Liver (tissue), 9 donors: Measurements from ENCODE around the gene MLKL. TPM values are rescaled to one million over a fixed set of nuclear protein-coding genes. Genes with fewer than 3 reads are reported as not detected.

Source experiments
- DNase-seq: peaks from one replicate; pipeline ENCODE4 v3.0.0-alpha.2; 2017; ENCODE audit warnings: low spot score
- H3K27ac ChIP-seq, 2 donors: one replicate each; pipeline ENCODE4 v1.7.0; 2013; ENCODE audit warnings: inconsistent platforms in 2 of 2, low read length in 2 of 2, control low read depth in 1 of 2, low read depth in 1 of 2, mild to moderate bottlenecking in 1 of 2
- H3K27me3 ChIP-seq, 4 donors: one replicate each; pipeline versions ENCODE4 v1.6.1 to v1.7.0; 2013; ENCODE audit warnings: low read length in 3 of 4, inconsistent platforms in 1 of 4, mild to moderate bottlenecking in 1 of 4, moderate library complexity in 1 of 4; ENCODE audit not compliant: control insufficient read depth in 4 of 4, insufficient read depth in 4 of 4
- H3K36me3 ChIP-seq, 4 donors: one replicate each; pipeline versions ENCODE4 v1.6.1 to v1.7.0; 2013; ENCODE audit warnings: low read length in 3 of 4, mild to moderate bottlenecking in 3 of 4, low read depth in 1 of 4, moderate library complexity in 1 of 4; ENCODE audit not compliant: control insufficient read depth in 4 of 4, insufficient read depth in 3 of 4
- H3K4me1 ChIP-seq, 4 donors: one replicate each; pipeline versions ENCODE4 v1.6.1 to v1.7.0; 2013; ENCODE audit warnings: low read length in 3 of 4, mild to moderate bottlenecking in 3 of 4, moderate library complexity in 1 of 4; ENCODE audit not compliant: control insufficient read depth in 4 of 4, insufficient read depth in 4 of 4
- H3K4me3 ChIP-seq, 3 donors: one replicate each; pipeline versions ENCODE4 v1.6.1 to v1.7.0; 2013; ENCODE audit warnings: low read length in 3 of 3, control low read depth in 1 of 3, low read depth in 1 of 3, mild to moderate bottlenecking in 1 of 3
- H3K9ac ChIP-seq, 2 donors: one replicate each; pipeline ENCODE4 v1.7.0; 2013; ENCODE audit warnings: low read length in 2 of 2, mild to moderate bottlenecking in 2 of 2, moderate library complexity in 2 of 2, control low read depth in 1 of 2, low read depth in 1 of 2
- H3K9me3 ChIP-seq, 4 donors: one replicate each; pipeline versions ENCODE4 v1.6.1 to v1.7.0; 2013; ENCODE audit warnings: low read length in 3 of 4; ENCODE audit not compliant: control insufficient read depth in 4 of 4
- ATF3 ChIP-seq: IDR thresholded peaks from 2 replicates; pipeline ENCODE4 v1.6.1; 2016; ENCODE audit warnings: antibody characterized with exemption
- EGR1 ChIP-seq, 2 donors: IDR thresholded peaks; 2 replicates each; pipeline ENCODE4 v1.6.1; 2016 to 2018; ENCODE audit warnings: antibody characterized with exemption in 2 of 2, low read depth in 2 of 2
- GABPA ChIP-seq, 2 donors: IDR thresholded peaks in 1 of 2; conservative IDR thresholded peaks in 1 of 2; 2 replicates each; pipeline ENCODE4 v1.6.1; 2016; ENCODE audit warnings: antibody characterized with exemption in 2 of 2, mild to moderate bottlenecking in 1 of 2, moderate library complexity in 1 of 2
- HNF4G ChIP-seq: IDR thresholded peaks from 2 replicates; pipeline ENCODE4 v1.6.1; 2016; ENCODE audit warnings: antibody characterized with exemption
- JUND ChIP-seq, 2 donors: IDR thresholded peaks; 2 replicates each; pipeline ENCODE4 v1.6.1; 2016; ENCODE audit warnings: antibody characterized with exemption in 2 of 2
- NR2F2 ChIP-seq: IDR thresholded peaks from 2 replicates; pipeline ENCODE4 v1.6.1; 2016; ENCODE audit warnings: antibody characterized with exemption
- SP1 ChIP-seq: IDR thresholded peaks from 2 replicates; pipeline ENCODE4 v1.6.1; 2018; ENCODE audit warnings: antibody characterized with exemption, mild to moderate bottlenecking
- TAF1 ChIP-seq: conservative IDR thresholded peaks from 2 replicates; pipeline ENCODE4 v1.6.1; 2016; ENCODE audit warnings: antibody characterized with exemption, mild to moderate bottlenecking
- YY1 ChIP-seq: IDR thresholded peaks from 2 replicates; pipeline ENCODE4 v1.6.1; 2016; ENCODE audit warnings: antibody characterized with exemption, mild to moderate bottlenecking
- ZBTB33 ChIP-seq: IDR thresholded peaks from 2 replicates; pipeline ENCODE4 v1.6.1; 2016; ENCODE audit warnings: antibody characterized with exemption
- WGBS: extraction: QIAGEN DNeasy Blood & Tissue Kit; methylation state at CpG from one replicate; pipeline ENCODE4 v1.1.7; 2013; 5-methylcytosine and 5-hydroxymethylcytosine counted together
- polyA plus RNA-seq, 2 donors: library from polyadenylated mRNA; stranded (reverse) in 1 of 2; unstranded in 1 of 2; fragments of 200-250 nt in 1 of 2; fragments of >200 nt in 1 of 2; fragmentation: Nextera tagmentation in 1 of 2; extraction: Ambion mirVana in 1 of 2; gene quantifications; one replicate each; pipeline versions ENCODE4 v1.2.1 to v1.2.3, GENCODE V29; 2013 to 2015
- total RNA-seq, 2 donors: library from RNA; depleted of rRNA; stranded (reverse); fragments of >200 nt; gene quantifications; one replicate each; pipeline ENCODE4 v1.2.3, GENCODE V29; 2014
- TF ChIP-seq, protein P1 (sequence below): IDR thresholded peaks from 2 replicates; pipeline ENCODE4 v1.6.1; 2016; ENCODE audit warnings: antibody characterized with exemption, mild to moderate bottlenecking
- TF ChIP-seq, protein P2 (sequence below): IDR thresholded peaks from 2 replicates; pipeline ENCODE4 v1.6.1; 2016; ENCODE audit warnings: antibody characterized with exemption
- donor health status: healthy.
- donor health status: healthy.
- donor health status: healthy.
- donor health status: healthy.
- donor health status: healthy.

MLKL gene
- total RNA-seq (1 to 10 TPM; 4.1 to 7.6 TPM), polyA plus RNA-seq (1 to 10 TPM; 2.5 to 3.2 TPM)

DNA sequence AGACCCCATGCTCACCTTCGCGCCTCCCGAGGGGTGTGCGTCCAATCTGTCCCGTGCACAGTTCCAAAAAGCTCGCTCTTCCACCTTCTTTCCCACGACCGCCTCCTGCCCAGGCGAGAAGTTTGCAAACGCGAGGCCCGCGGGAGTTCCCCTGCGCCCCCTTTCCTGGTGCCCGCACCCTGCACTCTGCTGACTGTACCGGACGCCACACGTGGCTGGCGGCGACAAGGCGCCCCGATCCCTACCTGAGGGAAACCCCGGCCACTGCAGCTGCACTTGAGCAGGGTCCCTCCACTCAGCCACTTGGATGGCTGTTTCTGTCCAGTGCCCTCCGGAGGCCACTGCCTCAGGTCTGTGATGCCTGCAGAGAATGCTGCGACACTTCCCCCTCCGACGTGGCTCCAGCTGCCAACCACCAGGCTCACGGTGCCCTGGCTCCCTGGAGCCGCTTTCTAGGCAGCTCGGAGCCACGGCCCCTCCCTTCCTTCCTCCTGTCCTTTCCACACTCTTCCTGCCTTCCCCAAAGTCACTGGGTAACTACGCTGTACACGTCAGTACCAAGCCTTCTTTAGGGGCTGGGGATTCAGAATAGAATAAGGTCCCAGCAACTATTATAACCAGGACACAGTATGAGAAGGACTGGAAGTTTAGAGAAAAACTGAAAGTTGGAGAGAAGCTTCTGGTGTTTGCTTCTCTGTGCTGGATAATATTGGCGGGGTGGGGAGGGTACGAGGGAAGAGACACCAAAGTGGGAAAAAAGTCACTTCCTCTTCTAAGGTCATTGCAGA is at the start of gene MLKL:
Gene MLKL (minus strand): TSS at position 425 of the 788 bp plus-strand sequence. CDS start 5,105 bp downstream, outside the sequence.
- Histone ChIP-seq H3K4me3 (peak within 1 kb of the TSS; percentile 45 to 98 (median 60)), H3K9ac (peak within 1 kb of the TSS; percentile 70 to 91), H3K9me3 (no peaks in the 10 kb centered on the region), H3K27me3 (no peaks in the 10 kb centered on the region), H3K4me1 (peaks cover 0 to 39% (median 6%) of the 10 kb centered on the region in 4 donors), H3K27ac (peak within 1 kb of the TSS; percentile 74 to 96), H3K36me3 (no peaks in the 10 kb centered on the region)
- 3% methylated on average over 35 of the region's 35 CpGs for WGBS
- TF ChIP-seq YY1 (peak; percentile 42), NR2F2 (peak; percentile 62), EGR1 (IDR thresholded peaks at IDR 0.05; ENCODE audit: low read depth in 2 of 2) (no peak), GABPA (IDR thresholded peaks at IDR 0.05 in 1 of 2, conservative IDR thresholded peaks at IDR 0.05 in 1 of 2) (peak in 1 of 2 donors; percentile 39), HNF4G (no peak), ATF3 (no peak), TAF1 (peak; percentile 68), JUND (IDR thresholded peaks at IDR 0.05) (no peak), SP1 (peak; percentile 53)
- TF ChIP-seq, protein P1, sequence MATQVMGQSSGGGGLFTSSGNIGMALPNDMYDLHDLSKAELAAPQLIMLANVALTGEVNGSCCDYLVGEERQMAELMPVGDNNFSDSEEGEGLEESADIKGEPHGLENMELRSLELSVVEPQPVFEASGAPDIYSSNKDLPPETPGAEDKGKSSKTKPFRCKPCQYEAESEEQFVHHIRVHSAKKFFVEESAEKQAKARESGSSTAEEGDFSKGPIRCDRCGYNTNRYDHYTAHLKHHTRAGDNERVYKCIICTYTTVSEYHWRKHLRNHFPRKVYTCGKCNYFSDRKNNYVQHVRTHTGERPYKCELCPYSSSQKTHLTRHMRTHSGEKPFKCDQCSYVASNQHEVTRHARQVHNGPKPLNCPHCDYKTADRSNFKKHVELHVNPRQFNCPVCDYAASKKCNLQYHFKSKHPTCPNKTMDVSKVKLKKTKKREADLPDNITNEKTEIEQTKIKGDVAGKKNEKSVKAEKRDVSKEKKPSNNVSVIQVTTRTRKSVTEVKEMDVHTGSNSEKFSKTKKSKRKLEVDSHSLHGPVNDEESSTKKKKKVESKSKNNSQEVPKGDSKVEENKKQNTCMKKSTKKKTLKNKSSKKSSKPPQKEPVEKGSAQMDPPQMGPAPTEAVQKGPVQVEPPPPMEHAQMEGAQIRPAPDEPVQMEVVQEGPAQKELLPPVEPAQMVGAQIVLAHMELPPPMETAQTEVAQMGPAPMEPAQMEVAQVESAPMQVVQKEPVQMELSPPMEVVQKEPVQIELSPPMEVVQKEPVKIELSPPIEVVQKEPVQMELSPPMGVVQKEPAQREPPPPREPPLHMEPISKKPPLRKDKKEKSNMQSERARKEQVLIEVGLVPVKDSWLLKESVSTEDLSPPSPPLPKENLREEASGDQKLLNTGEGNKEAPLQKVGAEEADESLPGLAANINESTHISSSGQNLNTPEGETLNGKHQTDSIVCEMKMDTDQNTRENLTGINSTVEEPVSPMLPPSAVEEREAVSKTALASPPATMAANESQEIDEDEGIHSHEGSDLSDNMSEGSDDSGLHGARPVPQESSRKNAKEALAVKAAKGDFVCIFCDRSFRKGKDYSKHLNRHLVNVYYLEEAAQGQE = peak; percentile 42
- TF ChIP-seq, protein P2, sequence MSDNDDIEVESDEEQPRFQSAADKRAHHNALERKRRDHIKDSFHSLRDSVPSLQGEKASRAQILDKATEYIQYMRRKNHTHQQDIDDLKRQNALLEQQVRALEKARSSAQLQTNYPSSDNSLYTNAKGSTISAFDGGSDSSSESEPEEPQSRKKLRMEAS = peak; percentile 54
- DNase-seq = no peak

DNA sequence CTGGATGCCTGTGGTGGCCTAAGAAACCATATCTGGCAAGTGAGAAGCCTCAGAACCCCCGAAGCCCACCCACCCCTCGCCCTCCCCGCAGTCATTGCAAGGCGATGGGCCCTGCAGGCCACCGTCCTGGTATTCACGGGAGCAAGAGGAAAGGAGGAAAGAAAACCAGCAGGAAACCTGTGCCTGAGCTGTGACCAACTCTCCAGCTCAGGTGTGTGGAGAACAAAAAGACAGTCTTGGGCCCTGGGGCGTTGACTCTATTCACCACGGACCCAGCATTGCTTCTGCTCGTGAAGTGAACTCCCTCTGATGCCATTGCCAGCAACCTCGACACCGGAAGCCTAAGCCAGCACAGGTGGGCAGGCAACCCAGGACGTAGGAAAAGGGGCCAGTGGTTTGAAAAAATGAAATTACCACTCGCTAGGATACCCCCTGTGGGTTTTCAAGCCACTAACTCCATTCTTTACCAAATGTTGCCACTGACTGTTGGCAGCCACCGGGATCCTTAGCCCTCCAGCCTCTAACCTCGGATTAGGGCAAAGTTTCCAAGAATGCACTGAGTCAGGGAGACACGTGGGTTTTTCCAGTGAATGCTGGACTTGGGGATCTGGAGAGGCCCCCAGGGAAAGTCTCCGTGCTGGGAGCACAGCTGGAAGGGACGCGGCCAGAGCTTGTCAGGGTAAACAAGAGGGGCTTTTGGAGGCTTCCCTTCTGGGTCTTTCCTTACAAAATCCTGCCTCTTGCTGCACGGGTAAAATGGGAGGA is 48.8 kb upstream of the MLKL start:
- WGBS = 56% methylated on average over 20 of the region's 20 CpGs
- H3K27ac ChIP-seq = no peak overlapping the region

More for the DNA sequence above, 48.8 kb upstream of the MLKL start:
- H3K27me3 ChIP-seq = no peaks in the 10 kb centered on the region
- H3K9ac ChIP-seq = no peak overlapping the region
- no peaks in the 10 kb centered on the region for H3K9me3 ChIP-seq
- H3K36me3 ChIP-seq = no peaks in the 10 kb centered on the region
- no peak overlapping the region for H3K4me3 ChIP-seq
- TF ChIP-seq ZBTB33 = no peak
- TF ChIP-seq SP1 = no peak
- TF ChIP-seq GABPA (IDR thresholded peaks at IDR 0.05 in 1 of 2, conservative IDR thresholded peaks at IDR 0.05 in 1 of 2) = no peak
- DNase-seq = no peak
- H3K4me1 ChIP-seq = no peaks in the 10 kb centered on the region
